ENCODE results near the gene RGS3. TPM values are rescaled to one million over a fixed set of nuclear protein-coding genes. Genes with fewer than 3 reads are reported as not detected.
A peak's percentile ranks its signal among the peaks of the same experiment; 100 is the strongest.

The RGS3 gene
- polyA plus RNA-seq, 2 of the 4 experiments (the other 2 are of a cell fraction) = 19.6 to 22.9 TPM

GRCh38 chr9:113589890-113590289 is 126.4 kb downstream of the RGS3 start:
- ATAC-seq = no peak
- TF ChIP-seq SMC3 (IDR thresholded peaks at IDR 0.05) (peak; percentile 88), RAD21 (conservative IDR thresholded peaks at IDR 0.05 in 1 of 2, IDR thresholded peaks at IDR 0.05 in 1 of 2) (peak; percentile 78 to 85), ZFP36 (IDR thresholded peaks at IDR 0.05; ENCODE audit: borderline replicate concordance, partially characterized antibody) (peak; percentile 31), MAZ (IDR thresholded peaks at IDR 0.05; ENCODE audit: borderline replicate concordance, low read depth, low read length) (no peak), NPAS2 (CRISPR knock-in tag; IDR thresholded peaks at IDR 0.05; ENCODE audit: borderline replicate concordance) (no peak), BHLHE40 (IDR thresholded peaks at IDR 0.05; ENCODE audit: low read depth, low read length) (no peak)
- TF ChIP-seq, protein P1, sequence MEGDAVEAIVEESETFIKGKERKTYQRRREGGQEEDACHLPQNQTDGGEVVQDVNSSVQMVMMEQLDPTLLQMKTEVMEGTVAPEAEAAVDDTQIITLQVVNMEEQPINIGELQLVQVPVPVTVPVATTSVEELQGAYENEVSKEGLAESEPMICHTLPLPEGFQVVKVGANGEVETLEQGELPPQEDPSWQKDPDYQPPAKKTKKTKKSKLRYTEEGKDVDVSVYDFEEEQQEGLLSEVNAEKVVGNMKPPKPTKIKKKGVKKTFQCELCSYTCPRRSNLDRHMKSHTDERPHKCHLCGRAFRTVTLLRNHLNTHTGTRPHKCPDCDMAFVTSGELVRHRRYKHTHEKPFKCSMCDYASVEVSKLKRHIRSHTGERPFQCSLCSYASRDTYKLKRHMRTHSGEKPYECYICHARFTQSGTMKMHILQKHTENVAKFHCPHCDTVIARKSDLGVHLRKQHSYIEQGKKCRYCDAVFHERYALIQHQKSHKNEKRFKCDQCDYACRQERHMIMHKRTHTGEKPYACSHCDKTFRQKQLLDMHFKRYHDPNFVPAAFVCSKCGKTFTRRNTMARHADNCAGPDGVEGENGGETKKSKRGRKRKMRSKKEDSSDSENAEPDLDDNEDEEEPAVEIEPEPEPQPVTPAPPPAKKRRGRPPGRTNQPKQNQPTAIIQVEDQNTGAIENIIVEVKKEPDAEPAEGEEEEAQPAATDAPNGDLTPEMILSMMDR (IDR thresholded peaks at IDR 0.05) = peak; percentile 62
- TF ChIP-seq, protein P2, sequence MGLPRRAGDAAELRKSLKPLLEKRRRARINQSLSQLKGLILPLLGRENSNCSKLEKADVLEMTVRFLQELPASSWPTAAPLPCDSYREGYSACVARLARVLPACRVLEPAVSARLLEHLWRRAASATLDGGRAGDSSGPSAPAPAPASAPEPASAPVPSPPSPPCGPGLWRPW (IDR thresholded peaks at IDR 0.05) = no peak
- peak in 1 of 2 experiments; percentile 68 for DNase-seq (ENCODE audit: low read depth in 1 of 2, low spot score in 1 of 2)
- H3K9me3 ChIP-seq = no peaks in the 10 kb centered on the region
- CTCF ChIA-PET = interaction anchor here (0.7 to 31.8 kb wide), 35 partner anchors 12 to 333 kb away, joined by 3 to 1349 read pairs (median 6); partner anchors contain the start of genes ALAD and RGS3
- no peak overlapping the region for H3K4me3 ChIP-seq
- H3K4me2 ChIP-seq = no peak overlapping the region
- POLR2A ChIA-PET = interaction anchor here (1.0 to 1.3 kb wide), 2 partner anchors 143 to 315 kb away, joined by 3 to 4 read pairs; partner anchors contain the start of genes CDC26 and PRPF4
- FAIRE-seq = no peak
- H3K27ac ChIP-seq = peak overlapping the region in 1 of 2 experiments; percentile 29; a peak in 2 of 6 replicates
- 52% methylated on average over 3 of the region's 3 CpGs for WGBS (ENCODE audit: missing lambda C conversion rate)
- H3K4me1 ChIP-seq = peaks cover 21% of the 10 kb centered on the region

DNA sequence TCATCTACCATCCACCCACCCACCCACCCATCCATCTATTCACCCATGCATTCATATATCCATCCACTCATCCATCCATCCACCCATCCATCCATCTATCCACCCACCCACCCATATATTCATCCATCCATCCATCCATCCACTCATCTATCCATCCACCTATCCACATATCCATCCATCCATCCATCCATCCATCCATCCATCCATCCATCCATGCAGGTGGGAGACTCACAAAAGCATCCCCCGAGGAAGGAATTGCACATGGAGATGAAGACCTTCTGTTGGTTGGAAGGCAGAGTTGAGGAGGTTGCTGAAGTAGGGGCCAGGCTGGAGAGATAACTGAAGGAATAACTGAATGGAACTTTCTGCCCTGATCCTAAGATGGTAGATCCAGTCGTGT is 126.9 kb downstream of the RGS3 start:
- no peaks in the 10 kb centered on the region for H3K9me3 ChIP-seq
- 94% methylated on average over 2 of the region's 2 CpGs for WGBS (ENCODE audit: missing lambda C conversion rate)
- no peak overlapping the region for H3K4me2 ChIP-seq
- ChIA-PET CTCF (interaction anchor here (0.7 to 31.8 kb wide), 33 partner anchors 12 to 334 kb away, joined by 3 to 1349 read pairs (median 6); partner anchors contain the start of genes ALAD and RGS3), POLR2A (interaction anchor here (1.0 kb wide), 1 partner anchor 144 kb away, joined by 3 read pairs; no protein-coding TSS in a partner anchor)
- FAIRE-seq (no peak), DNase-seq (ENCODE audit: low read depth in 1 of 2, low spot score in 1 of 2) (no peak), ATAC-seq (no peak)
- H3K4me1 ChIP-seq = peaks cover 21% of the 10 kb centered on the region
- no peak overlapping the region for H3K4me3 ChIP-seq
- no peak for TF ChIP-seq CEBPB (IDR thresholded peaks at IDR 0.05)
- no peak for TF ChIP-seq POLR2A (IDR thresholded peaks at IDR 0.05; ENCODE audit: low read length)
- no peak for TF ChIP-seq BHLHE40 (IDR thresholded peaks at IDR 0.05; ENCODE audit: low read depth, low read length)
- TF ChIP-seq E2F6 (IDR thresholded peaks at IDR 0.05; ENCODE audit: borderline replicate concordance, low read depth) = no peak
- no peak for TF ChIP-seq HMGXB4 (CRISPR knock-in tag; IDR thresholded peaks at IDR 0.05; ENCODE audit: borderline replicate concordance)
- TF ChIP-seq EHMT2 (IDR thresholded peaks at IDR 0.05; ENCODE audit: low read depth) = no peak
- TF ChIP-seq EHF (CRISPR knock-in tag; IDR thresholded peaks at IDR 0.05) = no peak
- TF ChIP-seq GATA3 (IDR thresholded peaks at IDR 0.05; ENCODE audit: borderline replicate concordance) = no peak
- TF ChIP-seq NPAS2 (CRISPR knock-in tag; IDR thresholded peaks at IDR 0.05; ENCODE audit: borderline replicate concordance) = no peak
- TF ChIP-seq, protein P2 (IDR thresholded peaks at IDR 0.05) = no peak
- TF ChIP-seq EP300 (IDR thresholded peaks at IDR 0.05) = no peak
- TF ChIP-seq, protein P3, sequence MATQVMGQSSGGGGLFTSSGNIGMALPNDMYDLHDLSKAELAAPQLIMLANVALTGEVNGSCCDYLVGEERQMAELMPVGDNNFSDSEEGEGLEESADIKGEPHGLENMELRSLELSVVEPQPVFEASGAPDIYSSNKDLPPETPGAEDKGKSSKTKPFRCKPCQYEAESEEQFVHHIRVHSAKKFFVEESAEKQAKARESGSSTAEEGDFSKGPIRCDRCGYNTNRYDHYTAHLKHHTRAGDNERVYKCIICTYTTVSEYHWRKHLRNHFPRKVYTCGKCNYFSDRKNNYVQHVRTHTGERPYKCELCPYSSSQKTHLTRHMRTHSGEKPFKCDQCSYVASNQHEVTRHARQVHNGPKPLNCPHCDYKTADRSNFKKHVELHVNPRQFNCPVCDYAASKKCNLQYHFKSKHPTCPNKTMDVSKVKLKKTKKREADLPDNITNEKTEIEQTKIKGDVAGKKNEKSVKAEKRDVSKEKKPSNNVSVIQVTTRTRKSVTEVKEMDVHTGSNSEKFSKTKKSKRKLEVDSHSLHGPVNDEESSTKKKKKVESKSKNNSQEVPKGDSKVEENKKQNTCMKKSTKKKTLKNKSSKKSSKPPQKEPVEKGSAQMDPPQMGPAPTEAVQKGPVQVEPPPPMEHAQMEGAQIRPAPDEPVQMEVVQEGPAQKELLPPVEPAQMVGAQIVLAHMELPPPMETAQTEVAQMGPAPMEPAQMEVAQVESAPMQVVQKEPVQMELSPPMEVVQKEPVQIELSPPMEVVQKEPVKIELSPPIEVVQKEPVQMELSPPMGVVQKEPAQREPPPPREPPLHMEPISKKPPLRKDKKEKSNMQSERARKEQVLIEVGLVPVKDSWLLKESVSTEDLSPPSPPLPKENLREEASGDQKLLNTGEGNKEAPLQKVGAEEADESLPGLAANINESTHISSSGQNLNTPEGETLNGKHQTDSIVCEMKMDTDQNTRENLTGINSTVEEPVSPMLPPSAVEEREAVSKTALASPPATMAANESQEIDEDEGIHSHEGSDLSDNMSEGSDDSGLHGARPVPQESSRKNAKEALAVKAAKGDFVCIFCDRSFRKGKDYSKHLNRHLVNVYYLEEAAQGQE (IDR thresholded peaks at IDR 0.05) = no peak
- no peak for TF ChIP-seq KDM5A (IDR thresholded peaks at IDR 0.05)
- TF ChIP-seq ELK1 (IDR thresholded peaks at IDR 0.05; ENCODE audit: low read depth, low read length) = no peak
- no peak overlapping the region for H3K27ac ChIP-seq

Data from A549 (cell line).